Natural killer cell (primary cell): ENCODE results near the gene PSMC4. TPM values are rescaled to one million over a fixed set of nuclear protein-coding genes. Genes with fewer than 3 reads are reported as not detected.

ENCODE experiments used
- ATAC-seq, 3 donors: fragments of 150-1000 bp in 2 of 3; fragments of 200-7000 bp in 1 of 3; cut with Tn5 transposase; 1 replicate in 1 of 3; 2 replicates in 2 of 3; pipeline ENCODE4 v1.10.0; 2021; ENCODE audit warnings: mild to moderate bottlenecking in 2 of 3, moderate library complexity in 2 of 3
- DNase-seq, 2 donors: peaks; one replicate each; pipeline versions ENCODE4 v3.0.0 to v3.0.0-alpha.2; 2013 to 2021; ENCODE audit warnings: mixed read lengths in 1 of 2
- H3K27ac ChIP-seq: one replicate; pipeline ENCODE4 v1.5.1; 2013; ENCODE audit warnings: mild to moderate bottlenecking, low read length
- H3K27me3 ChIP-seq: one replicate; pipeline ENCODE4 v1.6.1; 2013; ENCODE audit warnings: low read length; ENCODE audit not compliant: control insufficient read depth, insufficient read depth
- H3K36me3 ChIP-seq: one replicate; pipeline ENCODE4 v1.6.1; 2013; ENCODE audit warnings: low read length; ENCODE audit not compliant: control insufficient read depth, insufficient read depth
- H3K4me1 ChIP-seq: one replicate; pipeline ENCODE4 v1.6.1; 2013; ENCODE audit warnings: low read length; ENCODE audit not compliant: control insufficient read depth, insufficient read depth
- H3K4me3 ChIP-seq: one replicate; pipeline ENCODE4 v1.5.1; 2013; ENCODE audit warnings: low read length
- H3K9me3 ChIP-seq: one replicate; pipeline ENCODE4 v1.6.1; 2013; ENCODE audit warnings: low read length; ENCODE audit not compliant: control insufficient read depth, insufficient read depth
- H3K27ac Mint-ChIP-seq, 2 donors: one replicate each; pipeline ENCODE4 v1.8.0; 2022; ENCODE audit warnings: mild to moderate bottlenecking in 2 of 2, mixed read lengths in 2 of 2, moderate library complexity in 1 of 2
- H3K27me3 Mint-ChIP-seq, 2 donors: one replicate each; pipeline ENCODE4 v1.8.0; 2022; ENCODE audit warnings: low read depth in 2 of 2, mixed read lengths in 2 of 2
- H3K36me3 Mint-ChIP-seq: one replicate; pipeline ENCODE4 v1.8.0; 2022; ENCODE audit warnings: mixed read lengths
- H3K4me1 Mint-ChIP-seq, 2 donors: one replicate each; pipeline ENCODE4 v1.8.0; 2022; ENCODE audit warnings: mixed read lengths in 2 of 2
- H3K4me3 Mint-ChIP-seq: one replicate; pipeline ENCODE4 v1.8.0; 2022; ENCODE audit warnings: mild to moderate bottlenecking, moderate library complexity, mixed read lengths
- H3K9me3 Mint-ChIP-seq, 2 donors: one replicate each; pipeline ENCODE4 v1.8.0; 2022; ENCODE audit warnings: mixed read lengths in 2 of 2
- WGBS: methylation state at CpG from one replicate; pipeline ENCODE4 v1.1.7; 2013; ENCODE audit warnings: missing lambda C conversion rate; ENCODE audit not compliant: insufficient coverage; 5-methylcytosine and 5-hydroxymethylcytosine counted together
- intact Hi-C: fragments of 100-400 bp; cut with micrococcal nuclease; formaldehyde crosslinking; loops from one replicate; pipeline ENCODE4 v1.14.2; 2022
- total RNA-seq, 4 donors: library from RNA; stranded (reverse); fragments of 120-200 nt in 1 of 4; gene quantifications; one replicate each; pipeline versions ENCODE4 v1.2.3 to v1.2.4, GENCODE V29; 2013 to 2022
- TF ChIP-seq, protein P1 (sequence below): fragments of 200-600 bp; IDR thresholded peaks from one replicate; pipeline ENCODE4 v1.8.0; 2022; ENCODE audit warnings: antibody characterized with exemption

PSMC4 gene
- total RNA-seq, 3 donors from 2014 or later (not counting 1 experiment from before 2014, with no cell fraction given) = 84.9 to 116 (median 101) TPM

DNA sequence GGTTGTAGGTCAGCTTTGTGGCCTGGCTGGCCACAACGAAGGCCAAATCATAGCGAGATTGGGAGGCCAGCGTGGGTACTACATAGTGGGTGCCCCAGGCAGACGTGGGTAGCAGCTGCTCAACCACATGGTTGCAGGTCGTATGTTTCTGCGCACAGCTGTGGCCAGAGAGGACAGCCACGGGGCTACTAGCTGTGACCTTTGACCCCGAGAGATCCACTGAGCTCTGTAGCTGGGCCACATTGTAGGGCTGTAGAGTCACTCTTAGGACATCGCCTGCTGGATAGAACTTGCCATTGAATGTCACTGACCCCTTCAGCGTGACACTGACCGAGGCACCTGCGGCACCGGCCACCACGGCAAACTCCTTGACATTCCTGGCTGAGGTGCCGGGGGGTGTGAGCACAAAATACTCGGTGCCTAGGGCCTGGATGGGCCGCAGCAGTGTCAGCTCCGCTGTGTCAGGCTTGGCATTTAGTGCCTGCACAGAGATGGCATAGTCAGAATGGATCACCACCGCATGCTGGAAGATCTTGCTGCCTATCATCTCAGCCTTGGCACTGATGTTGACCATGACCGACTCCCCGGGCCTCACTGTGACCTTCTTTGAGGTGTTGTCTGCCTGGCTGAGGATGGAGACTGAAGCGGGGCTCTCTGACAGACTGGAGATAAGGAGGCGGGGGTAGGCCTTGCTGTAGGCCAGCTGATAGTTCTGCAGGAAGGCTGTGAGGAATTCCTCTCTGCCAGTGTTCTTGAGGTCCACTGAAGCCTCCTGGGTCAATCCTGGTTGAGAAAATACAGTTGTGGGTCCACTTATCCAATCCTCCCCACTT, 43.2 kb upstream of the PSMC4 start:
- Histone ChIP-seq H3K36me3 (no peaks in the 10 kb centered on the region), H3K4me3 (no peak overlapping the region), H3K9me3 (no peaks in the 10 kb centered on the region), H3K27ac (no peak overlapping the region), H3K4me1 (no peaks in the 10 kb centered on the region), H3K27me3 (no peaks in the 10 kb centered on the region)
- Mint-ChIP-seq H3K27ac (no peak overlapping the region), H3K4me1 (peaks cover 0 to 6% of the 10 kb centered on the region in 2 donors), H3K27me3 (no peaks in the 10 kb centered on the region), H3K4me3 (no peak overlapping the region), H3K9me3 (no peaks in the 10 kb centered on the region), H3K36me3 (no peaks in the 10 kb centered on the region)
- 91% methylated on average over 23 of the region's 23 CpGs for WGBS
- TF ChIP-seq, protein P1, sequence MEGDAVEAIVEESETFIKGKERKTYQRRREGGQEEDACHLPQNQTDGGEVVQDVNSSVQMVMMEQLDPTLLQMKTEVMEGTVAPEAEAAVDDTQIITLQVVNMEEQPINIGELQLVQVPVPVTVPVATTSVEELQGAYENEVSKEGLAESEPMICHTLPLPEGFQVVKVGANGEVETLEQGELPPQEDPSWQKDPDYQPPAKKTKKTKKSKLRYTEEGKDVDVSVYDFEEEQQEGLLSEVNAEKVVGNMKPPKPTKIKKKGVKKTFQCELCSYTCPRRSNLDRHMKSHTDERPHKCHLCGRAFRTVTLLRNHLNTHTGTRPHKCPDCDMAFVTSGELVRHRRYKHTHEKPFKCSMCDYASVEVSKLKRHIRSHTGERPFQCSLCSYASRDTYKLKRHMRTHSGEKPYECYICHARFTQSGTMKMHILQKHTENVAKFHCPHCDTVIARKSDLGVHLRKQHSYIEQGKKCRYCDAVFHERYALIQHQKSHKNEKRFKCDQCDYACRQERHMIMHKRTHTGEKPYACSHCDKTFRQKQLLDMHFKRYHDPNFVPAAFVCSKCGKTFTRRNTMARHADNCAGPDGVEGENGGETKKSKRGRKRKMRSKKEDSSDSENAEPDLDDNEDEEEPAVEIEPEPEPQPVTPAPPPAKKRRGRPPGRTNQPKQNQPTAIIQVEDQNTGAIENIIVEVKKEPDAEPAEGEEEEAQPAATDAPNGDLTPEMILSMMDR = no peak
- no peak for DNase-seq
- ATAC-seq = no peak
- intact Hi-C loops = no loop called here

DNA sequence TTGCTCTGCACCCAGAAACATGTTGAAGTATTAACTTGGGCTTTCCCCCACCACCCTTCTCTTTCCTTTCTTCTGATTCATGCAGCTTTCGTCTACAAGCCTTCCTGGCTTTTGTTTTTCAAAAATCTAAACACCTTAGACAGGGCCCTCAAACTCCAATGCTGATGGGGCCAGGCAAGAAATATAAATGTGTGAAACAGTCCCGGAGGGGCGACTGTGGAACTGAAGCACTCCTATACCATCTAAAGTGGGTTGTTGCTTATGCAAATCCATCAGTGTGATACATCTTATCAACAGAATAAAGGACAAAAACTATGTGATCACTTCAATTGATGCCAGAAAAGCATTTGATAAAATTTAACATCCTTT, 42.6 kb upstream of the PSMC4 start:
- Mint-ChIP-seq H3K9me3 (no peaks in the 10 kb centered on the region), H3K4me3 (no peak overlapping the region), H3K27ac (no peak overlapping the region), H3K36me3 (no peaks in the 10 kb centered on the region), H3K4me1 (peaks cover 0 to 6% of the 10 kb centered on the region in 2 donors), H3K27me3 (no peaks in the 10 kb centered on the region)
- Histone ChIP-seq H3K4me1 (no peaks in the 10 kb centered on the region), H3K27me3 (no peaks in the 10 kb centered on the region), H3K4me3 (no peak overlapping the region), H3K9me3 (no peaks in the 10 kb centered on the region), H3K27ac (no peak overlapping the region), H3K36me3 (no peaks in the 10 kb centered on the region)
- ATAC-seq = no peak
- 97% methylated on average over 2 of the region's 3 CpGs for WGBS
- intact Hi-C loops = no loop called here
- TF ChIP-seq, protein P1 = no peak
- DNase-seq = no peak

GRCh38 chr19:39929750-39930149, 41.2 kb upstream of the PSMC4 start:
- WGBS = 96% methylated on average over 2 of the region's 3 CpGs
- Mint-ChIP-seq H3K9me3 (no peaks in the 10 kb centered on the region), H3K4me3 (no peak overlapping the region), H3K27ac (no peak overlapping the region), H3K27me3 (no peaks in the 10 kb centered on the region), H3K4me1 (peaks cover 6 to 13% of the 10 kb centered on the region in 2 donors), H3K36me3 (no peaks in the 10 kb centered on the region)
- Histone ChIP-seq H3K27ac (no peak overlapping the region), H3K4me3 (no peak overlapping the region), H3K36me3 (no peaks in the 10 kb centered on the region), H3K27me3 (no peaks in the 10 kb centered on the region), H3K4me1 (peaks cover 4% of the 10 kb centered on the region), H3K9me3 (no peaks in the 10 kb centered on the region)
- no peak for ATAC-seq
- TF ChIP-seq, protein P1 = no peak
- intact Hi-C loops = no loop called here
- no peak for DNase-seq
